HG03066 (cell line): ENCODE measurements around the gene AIDA.
"Not testable (repeated sequence)": the region's sequence is repeated elsewhere in the genome, so short reads cannot be mapped to it uniquely, and the experiment has no call there.

Experiments used
- ATAC-seq: cut with Tn5 transposase; IDR thresholded peaks from one replicate; pipeline ENCODE4 v1.9.1; 2021; ENCODE audit warnings: low read depth; ENCODE audit not compliant: unreplicated experiment

Gene AIDA

DNA sequence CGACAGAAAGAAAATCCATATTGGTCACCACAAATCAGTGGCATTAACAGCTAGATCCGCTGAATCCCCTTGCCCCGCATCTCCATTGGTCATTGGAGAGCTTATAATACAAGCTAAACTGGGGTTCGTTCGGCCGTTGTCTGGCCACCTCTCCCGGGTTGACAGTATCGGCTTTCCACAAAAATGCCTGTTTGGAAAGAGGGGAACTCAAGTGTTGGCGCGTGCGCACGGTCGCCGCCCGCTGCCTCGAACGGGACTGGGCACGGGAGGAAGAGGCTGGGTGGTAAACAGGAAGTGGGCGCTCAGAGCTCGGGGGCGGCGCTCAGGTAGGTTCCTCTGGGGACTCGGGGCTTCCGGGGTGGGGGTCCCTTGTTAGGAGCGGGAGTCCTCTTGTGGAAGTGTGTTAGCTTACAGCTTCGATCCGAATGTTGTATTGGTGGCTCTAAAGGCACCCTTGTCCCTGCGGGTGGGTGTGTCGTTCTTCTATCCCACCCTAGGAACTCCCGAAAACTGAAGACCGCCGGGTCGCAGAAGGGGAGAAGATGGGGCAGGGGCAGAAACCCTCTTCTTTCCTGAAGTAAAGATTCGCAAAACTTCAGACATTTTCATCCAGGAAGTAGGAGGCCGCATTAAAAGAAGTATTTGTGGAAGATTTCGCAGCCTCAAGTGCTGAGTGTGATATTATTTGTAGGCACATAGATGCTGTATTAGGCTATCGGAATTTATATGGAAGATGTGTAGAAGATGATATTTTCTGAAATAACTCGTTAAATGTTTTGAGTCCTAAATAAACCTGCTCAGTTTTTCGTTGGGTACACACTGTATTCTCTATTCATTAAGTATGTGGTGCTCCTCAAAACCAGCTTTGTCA is 1.0 kb upstream of the AIDA start:
- peak; percentile 65 for ATAC-seq

DNA sequence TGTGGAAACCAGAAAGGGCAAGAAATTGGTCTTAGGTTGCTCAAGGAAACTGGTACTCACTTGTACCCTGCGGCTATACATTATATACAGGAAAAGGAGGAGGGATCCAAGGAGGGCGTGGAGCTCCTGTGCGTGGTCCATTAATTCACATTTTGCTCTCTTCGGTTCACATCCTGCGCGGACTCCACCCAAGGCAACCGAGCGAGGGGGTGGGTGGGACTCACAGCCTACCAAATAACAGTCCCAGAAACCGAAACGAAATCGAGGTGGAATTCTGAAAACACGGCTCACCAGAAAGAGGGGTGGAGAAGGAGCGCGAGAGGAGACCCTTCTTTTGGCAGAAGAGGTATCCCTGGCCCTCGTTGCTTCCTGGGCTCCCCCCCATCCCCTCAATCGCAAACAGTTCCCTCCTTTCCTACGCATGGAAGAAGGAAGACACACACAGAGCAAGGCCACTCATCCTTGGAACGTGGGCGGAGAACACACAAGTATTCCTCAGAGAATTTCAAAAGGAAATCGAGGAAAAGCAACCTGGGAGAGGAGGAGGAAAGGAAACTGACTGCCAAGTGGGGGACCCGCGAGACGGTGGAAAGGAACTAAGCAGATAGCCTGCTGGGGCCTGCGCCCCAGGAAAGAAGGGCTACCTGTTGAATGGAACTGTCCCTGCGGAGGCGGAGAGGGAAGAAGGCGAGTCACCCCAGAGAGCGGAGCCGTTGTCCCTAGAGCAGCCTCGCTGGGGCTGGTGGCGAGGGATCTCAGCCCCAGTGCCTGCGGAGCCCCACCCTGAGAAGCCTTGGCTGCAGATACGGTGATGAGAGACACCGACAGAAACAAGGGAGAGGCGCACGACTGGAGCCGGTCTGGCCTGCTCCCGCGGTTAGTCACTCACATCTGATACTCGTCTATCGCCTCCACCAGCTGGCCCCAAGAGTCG is 705 bp downstream of the AIDA start:
- ATAC-seq: peak; percentile 32

DNA sequence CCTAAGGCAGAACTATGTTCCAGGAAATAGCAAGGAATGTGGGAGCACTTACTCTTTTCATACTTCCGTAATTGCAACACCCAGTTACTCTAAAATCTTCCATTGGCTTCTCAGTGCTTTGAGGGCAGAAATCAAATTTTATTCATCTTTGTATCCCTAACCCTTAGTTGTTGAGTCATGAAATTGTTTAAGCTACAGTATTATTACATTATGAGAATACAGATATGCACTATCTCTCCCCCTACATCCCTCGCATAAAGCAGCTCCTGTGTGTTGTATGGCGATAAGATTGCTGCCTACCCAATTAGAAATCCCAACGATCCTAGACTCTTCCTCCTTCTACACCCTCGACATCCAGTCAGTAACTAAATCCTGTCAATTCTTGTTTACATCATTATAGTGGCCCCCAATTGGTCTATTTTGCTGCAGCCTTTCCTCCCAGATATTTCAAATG is 2.6 kb downstream of the AIDA start:
- ATAC-seq: no peak

DNA sequence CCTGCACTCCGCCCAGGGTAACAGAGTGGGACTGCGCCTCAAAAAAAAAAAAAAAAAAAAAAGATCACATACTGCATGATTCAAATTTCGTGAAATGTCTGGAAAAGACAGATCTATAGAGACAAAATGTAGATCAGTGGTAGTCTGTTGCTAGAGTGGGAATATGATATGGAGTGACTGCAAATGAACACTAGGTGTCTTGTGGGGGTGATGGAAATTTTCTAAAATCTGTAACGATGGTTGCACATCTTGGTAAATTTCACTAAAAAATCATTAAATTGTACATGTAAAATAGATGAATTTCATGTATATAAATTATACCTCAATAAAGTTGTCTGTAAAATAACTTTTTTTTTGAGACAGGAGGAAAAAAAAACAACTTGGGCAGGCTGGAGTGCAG is 5.5 kb downstream of the AIDA start:
- no peak for ATAC-seq

DNA sequence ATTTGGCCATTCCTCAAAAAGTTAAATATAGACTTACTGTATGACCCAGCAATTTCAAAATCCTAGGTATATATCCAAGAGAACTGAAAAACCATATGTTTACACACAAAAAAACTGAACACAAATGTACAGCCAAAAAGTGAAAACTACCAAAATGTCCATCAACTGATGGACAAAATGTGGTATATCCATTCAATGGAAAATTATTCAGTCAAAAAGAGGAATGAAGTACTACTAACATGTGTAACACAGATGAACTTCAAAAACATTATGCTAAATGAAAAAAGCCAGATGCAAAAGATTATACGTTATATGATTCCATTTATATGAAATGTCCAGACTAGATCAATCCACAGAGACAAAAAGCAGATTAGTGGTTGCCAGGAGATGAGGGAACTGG is 8.0 kb downstream of the AIDA start:
- ATAC-seq: no peak

DNA sequence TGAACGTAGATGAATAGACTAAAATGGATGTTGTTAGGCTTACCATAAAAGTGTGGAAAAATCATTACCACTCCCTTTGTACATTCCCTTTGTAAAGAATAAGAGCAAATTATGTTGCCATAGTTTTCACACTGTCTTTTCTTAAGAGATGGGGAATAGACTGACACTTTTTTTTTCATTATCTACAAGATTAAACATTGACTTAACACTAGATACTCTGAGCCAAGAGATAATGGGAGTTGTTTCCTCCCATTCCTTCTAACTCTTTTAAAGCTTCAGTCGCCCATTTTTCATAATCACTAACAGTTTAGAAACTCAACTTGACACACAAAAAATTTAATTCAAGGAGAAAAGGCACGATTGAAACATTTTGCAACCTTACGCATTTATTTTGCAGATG is 10.1 kb downstream of the AIDA start:
- ATAC-seq: no peak

DNA sequence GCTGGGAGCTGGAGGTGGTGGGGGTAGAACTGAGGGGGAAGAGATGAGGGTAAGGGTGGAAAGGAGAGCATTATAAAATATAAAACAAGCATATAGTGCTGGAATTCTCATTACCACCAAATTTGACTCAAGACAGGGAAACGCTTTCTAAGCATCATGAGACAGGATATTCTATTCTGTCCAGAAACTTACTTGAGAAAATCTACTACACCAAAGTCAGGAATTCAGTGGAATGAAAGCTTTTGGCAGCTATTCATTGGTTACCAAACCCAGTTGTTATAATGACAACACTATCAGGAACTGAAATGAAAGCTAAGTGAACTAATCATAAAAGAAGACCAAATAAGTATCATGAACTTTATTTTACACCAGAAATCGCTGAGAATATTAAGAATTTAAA is 14.5 kb downstream of the AIDA start:
- ATAC-seq: no peak

DNA sequence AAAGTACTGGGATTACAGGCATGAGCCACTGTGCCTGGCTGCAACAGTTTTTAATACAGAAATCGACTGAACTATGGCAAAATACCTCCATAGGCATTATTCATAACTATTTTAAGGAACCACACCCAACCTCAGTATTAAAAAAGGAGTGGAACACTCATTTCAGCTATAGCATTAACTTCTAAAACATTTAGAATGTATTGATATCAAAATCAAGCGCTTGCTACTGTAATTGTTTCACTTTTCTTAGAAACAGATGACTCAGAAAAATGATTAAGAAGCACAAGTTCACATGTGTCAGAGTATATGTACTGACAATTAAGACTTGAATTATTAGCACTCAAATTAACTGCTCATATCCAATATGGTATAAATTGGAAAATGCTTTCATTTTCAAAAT is 15.1 kb downstream of the AIDA start:
- ATAC-seq: no peak

DNA sequence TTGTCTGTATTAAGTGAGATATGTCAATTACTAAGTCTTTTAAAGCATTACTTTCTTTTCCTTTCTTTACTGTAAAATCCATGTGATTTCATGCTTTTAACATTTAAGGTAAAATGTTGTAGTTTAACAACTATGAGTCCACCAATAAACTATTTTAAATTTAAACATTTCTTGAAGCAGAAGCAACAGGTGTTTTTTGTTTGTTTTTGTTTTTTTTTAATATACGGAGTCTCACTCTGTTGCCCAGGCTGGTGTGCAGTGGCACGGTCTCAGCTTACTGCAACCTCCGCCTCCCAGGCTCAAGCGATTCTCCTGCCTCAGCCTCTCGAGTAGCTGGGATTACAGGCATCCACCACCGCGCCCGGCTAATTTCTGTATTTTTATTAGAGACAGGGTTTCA is 15.6 kb downstream of the AIDA start:
- no peak for ATAC-seq

DNA sequence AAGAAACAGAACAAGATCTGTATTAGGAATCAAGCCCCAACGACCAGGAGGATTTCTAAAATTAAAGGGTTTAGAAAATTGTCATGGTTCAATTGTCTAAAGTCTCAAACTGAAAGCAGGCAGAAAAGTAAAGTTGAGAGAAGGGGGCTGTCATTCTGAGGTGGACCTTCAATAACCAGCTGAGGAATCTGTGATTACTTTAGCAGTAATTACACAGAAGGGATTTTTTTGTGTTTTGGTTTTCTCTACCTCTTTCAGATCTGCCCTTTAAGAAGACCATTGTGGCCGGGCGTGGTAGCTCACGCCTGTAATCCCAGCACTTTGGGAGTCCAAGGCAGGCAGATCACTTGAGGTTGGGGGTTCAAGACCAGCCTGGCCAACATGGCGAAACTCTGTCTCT is 17.4 kb downstream of the AIDA start:
- ATAC-seq: no peak

DNA sequence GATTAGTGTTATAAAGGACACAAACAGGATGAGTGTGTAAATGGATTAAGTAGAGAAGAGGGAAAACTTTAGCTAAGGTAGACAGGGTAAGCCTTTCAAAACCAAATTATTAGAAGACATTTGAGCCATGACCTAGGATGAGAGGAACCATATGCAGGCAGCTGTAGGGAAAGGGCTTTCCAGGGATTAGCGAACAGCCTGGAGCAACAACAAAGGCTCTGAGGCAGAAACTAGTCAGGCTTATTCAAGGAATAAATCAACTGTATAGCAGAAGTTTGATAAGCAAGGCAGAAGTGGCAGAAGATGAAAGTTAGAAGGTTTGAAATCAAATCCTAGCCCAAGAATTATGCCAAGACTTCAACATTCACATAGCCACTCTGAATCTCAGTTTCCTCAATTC is 21.3 kb downstream of the AIDA start:
- no peak for ATAC-seq

DNA sequence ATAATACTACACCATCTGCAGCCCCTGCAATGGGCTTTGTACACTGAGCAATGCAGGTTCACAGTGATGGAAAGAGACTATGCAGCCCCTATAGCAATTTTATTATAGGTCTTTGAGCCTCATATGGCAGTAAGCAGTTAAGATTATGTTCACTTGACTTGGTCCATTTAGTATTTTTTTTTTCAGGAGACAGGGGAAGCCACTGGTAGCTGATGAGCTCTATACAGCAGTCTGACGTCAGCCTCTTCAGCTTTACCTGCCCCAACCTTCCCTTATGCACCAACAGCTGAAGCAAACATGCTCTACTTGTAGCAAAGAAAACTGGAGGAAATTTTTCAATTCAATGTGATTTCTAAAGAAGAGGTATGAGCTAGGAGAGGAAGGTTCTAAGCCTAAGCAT is 32.2 kb downstream of the AIDA start:
- ATAC-seq: no peak

DNA sequence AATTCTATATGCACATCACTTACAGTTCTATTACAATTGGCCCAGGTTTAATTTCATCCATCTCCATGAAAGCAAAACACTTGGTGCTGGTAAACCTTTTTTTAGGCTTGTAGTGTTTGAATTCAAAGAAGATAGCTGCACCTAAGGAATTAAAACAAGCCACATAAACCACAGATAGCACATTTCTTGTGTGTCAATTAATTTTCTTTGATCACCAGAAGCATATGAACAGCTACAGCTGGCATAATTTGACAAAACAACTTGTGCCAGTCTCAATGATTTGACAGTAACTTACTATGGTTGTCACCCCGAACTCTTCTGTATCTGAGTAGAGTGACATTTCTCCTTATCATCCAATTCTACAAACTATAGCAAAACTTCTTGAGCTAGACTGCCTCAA is 42.2 kb downstream of the AIDA start:
- ATAC-seq: no peak

DNA sequence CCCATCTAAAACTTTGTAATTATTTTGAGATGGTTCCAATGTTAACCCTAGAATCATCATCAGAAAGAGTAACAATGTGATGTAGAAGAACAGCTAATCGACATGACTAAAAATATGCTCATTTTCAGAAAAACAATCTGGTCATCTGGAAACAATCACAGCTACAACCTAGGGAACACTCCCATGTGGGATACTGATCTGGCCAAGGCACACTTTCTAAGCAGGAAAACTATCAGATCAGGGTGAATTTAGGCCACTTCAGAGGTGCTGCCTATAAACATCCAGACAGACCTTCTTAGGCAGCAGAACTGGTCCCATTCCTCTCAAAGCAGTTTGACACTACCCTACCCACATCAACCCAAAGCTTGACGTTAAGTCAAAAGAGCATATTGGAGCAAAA is 43.2 kb downstream of the AIDA start:
- not testable (repeated sequence) for ATAC-seq

DNA sequence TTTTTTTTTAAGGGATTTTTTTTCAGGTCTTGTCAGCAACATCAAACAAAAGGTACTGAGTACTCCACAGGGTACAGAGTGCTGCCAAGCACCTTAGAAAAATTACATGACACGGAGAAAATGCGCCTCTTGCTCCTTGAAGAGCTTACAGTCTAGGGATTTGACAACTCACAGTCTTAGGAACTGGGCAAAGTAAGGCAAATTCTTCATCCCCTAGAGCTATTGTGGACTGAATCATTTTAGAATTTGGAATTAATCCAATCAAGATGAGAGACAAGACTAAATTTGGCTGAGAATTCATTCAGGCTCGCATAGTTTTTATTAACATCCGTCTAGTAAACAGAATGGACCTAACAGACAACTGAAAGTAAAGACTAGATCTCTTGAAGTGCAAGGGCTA is 44.1 kb downstream of the AIDA start:
- not testable (repeated sequence) for ATAC-seq

DNA sequence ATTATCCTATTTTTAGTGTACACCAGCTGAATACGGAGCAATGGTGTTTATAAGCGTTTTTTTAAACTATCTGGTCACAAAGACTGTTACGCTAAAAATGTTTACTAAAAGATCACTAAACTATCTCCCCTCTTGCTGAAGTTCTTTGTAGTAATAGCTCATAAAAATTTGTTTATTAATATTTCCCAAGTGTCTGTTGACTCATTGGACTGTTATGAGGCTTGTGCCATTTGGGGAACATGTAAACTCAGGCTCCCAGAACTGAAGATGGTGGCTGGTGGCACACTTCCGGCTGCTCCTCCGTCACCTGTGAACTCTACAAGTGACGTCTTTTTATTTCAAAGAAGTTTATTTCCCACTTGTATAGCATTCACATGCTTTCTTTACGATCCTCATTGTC is 46.3 kb downstream of the AIDA start:
- no peak for ATAC-seq

DNA sequence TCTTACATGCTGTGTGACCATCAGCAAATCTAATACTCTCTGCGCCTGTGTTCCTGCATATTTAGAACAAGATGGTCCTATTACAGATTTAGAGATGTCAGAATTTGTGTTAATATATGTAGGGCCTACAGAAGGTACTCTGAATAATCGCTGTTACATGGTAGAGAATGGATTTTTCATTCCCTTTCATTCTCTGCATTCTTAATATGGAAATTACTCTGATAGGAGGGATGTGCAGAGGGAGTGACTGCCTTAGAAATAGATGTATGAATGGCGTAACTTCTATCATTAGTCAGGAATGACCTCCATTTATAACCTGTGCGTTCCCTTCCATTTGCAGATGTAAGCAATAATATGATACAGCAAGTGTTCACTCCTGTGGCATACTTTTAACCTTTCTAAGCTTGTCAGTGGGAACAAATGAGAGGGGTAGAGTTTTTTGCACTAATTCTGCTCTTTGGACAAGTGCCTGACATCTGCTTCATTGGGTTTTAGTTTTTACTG is 48.8 kb downstream of the AIDA start:
- no peak for ATAC-seq

DNA sequence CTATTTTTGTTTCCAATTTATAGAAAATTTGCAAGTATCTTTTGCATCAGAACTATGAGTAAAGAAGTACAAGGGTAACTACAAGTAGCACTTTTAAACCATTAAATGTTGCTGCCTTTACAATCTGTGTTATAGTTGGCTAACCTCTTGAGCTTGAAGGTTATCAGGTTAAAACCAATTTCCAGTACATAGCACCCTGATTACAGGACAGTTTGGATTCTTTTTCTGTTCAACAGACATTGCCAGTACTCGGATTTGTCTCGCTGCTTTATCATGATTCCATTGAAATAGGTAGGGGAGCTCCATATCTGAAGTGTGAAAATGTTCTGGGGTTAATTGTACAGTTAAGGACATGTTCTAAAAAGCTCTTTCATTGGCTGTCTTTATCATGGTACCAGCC is 54.4 kb downstream of the AIDA start:
- no peak for ATAC-seq

DNA sequence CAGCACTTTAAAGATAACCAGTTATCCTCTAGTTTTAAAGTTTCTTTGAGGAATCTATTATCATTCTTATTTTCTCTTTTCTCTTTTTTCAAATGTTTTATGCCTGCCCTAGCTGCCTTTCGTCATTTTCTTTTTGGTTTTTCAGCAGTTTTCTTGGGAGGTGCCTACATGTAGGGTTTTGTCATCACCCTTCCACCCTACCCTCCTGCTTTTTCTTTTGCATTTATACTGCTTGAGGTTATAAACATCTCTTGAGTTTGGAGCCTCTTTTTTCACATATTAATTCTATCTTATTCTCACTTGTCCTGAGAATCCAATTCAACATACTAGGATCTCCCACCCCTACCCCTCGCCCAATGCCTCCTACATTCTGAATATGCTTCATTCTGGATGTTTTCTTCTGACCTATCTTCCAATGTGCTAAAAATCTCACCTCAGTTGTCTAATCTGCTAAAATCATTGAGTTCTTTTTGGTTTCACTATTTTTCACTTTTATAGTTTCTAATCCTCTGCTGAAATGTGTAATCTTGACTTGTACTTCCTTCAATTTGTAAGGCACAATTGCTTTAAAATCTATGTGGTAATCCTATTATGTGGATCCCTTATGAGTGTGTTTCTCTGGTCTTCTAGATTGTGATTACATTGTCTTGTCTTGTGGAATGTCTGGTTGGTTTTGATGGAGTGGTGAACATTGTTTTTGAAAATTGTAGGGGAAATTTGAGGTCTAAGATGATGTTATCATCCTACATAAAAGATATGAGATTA is 55.7 kb downstream of the AIDA start:
- no peak for ATAC-seq

DNA sequence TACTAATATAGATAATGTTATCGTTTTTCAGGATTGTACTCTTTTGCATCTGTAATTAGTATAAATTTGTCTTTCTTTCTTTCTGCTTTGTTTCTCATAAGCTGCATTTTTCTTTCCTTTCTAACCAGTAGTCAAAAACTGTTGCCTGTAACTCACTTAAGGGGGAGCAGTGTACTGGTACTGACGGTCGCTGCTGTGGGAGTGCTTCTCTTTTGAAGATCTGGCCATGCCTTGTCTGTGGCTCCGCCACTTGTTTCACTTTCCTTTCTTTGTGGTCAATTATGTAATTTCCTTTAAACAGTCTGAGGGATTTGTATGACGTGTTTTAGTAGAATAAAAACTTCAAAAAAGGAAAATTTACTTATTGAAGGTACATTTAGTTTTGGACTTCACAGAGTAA is 57.4 kb downstream of the AIDA start:
- ATAC-seq: peak; percentile 95
